ENCODE measurements around the gene ZBTB46.

DNA sequence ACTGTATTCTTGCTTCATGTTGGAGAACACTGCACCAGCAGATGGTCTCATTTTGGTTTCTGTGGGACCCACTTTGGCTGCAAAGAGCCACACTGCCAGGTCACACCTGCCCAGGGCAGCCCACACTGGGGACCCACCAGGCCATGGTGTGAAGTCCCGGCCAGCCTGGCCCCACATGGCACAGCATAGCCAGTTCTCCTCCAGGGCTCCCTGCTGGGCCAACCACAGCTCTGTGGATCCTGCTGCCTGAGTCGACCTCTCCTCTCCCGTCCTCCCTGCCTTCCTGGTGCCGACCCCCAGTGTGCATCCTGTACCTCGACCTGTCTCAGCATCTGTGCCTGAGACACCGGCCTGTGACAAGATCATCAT is 126.3 kb downstream of the ZBTB46 start:
- TF ChIP-seq CTCF (IDR thresholded peaks at IDR 0.05) (no peak), POLR2A (IDR thresholded peaks at IDR 0.05) (no peak)
